ENCODE data around the gene IRF8.
A peak's percentile ranks its signal among the peaks of the same experiment; 100 is the strongest.

Gene IRF8

DNA sequence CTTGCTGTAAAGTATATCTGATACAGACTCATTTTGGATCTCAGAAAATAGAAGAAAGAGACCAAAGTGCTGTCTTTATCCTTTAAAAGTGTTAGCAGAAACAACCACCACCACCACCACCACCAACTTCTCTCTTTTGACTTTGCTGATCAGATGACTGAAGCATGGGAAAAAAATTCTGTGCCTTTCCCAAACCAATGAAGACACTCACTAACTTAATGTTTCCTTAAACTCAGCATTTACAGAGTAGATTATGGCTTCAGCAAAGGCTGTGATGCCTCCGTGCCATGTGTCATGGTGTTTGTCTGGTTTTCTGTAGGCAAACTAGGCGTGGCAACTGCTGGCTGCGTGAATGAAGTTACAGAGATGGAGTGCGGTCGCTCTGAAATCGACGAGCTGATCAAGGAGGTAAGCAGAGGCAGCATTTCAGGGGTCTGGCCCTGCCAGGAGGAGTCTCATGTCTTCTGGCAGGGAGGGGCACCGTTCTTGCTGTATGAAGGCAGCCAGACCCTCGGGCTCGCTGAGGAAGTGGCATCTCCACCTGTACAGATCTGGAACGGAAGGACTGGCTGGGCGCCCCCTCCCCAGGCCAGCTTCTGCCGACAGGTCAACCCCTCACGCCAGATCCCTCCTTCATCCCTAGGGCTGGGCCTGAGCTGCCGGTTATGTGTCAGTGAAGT is 12.4 kb downstream of the IRF8 start:
- no peaks in the 10 kb centered on the region for H3K27me3 ChIP-seq (ENCODE audit: control insufficient read depth, insufficient read depth, low read length)
- no peaks in the 10 kb centered on the region for H3K36me3 ChIP-seq (ENCODE audit: control insufficient read depth, insufficient read depth, low read length)
- no peaks in the 10 kb centered on the region for H3K9me3 ChIP-seq (ENCODE audit: control insufficient read depth, low read length)
- peaks cover 21% of the 10 kb centered on the region for H3K4me1 ChIP-seq (ENCODE audit: control insufficient read depth, insufficient read depth, low read length)
- H3K4me3 ChIP-seq (ENCODE audit: low read length): no peak overlapping the region
- no peak overlapping the region for H3K9ac ChIP-seq (ENCODE audit: low read length)

- no peak overlapping the region for H3K4me3 ChIP-seq (ENCODE audit: low read length)
- peaks cover 29% of the 10 kb centered on the region for H3K4me1 ChIP-seq (ENCODE audit: control insufficient read depth, insufficient read depth, low read length)
- H3K9ac ChIP-seq (ENCODE audit: low read length): no peak overlapping the region
- H3K27me3 ChIP-seq (ENCODE audit: control insufficient read depth, insufficient read depth, low read length): no peaks in the 10 kb centered on the region
- H3K9me3 ChIP-seq (ENCODE audit: control insufficient read depth, low read length): no peaks in the 10 kb centered on the region
- H3K36me3 ChIP-seq (ENCODE audit: control insufficient read depth, insufficient read depth, low read length): no peaks in the 10 kb centered on the region
Observed at GRCh38 chr16:85912211-85912974, 13.4 kb downstream of the IRF8 start.

DNA sequence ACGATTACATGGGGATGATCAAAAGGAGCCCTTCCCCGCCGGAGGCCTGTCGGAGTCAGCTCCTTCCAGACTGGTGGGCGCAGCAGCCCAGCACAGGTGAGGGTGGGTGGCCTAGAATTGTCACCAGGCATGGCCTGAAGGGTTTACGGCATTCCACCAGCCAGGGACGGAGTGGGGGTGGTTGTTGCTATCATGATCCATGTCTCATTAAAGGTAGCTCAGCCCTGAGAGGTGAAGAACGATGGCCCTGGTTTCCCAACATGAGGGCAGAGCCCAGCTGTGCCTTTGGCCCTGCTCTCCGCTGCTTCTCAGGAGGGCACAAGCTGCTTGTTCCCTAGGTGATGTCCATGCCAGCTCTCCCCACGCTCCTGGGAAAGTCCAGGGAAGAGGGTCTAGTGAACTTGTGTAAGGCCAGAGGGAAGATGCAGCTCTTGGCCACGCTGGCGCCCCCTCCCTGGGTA is 14.2 kb downstream of the IRF8 start:
- H3K4me3 ChIP-seq (ENCODE audit: low read length): no peak overlapping the region
- H3K9ac ChIP-seq (ENCODE audit: low read length): no peak overlapping the region
- H3K36me3 ChIP-seq (ENCODE audit: control insufficient read depth, insufficient read depth, low read length): no peaks in the 10 kb centered on the region
- H3K9me3 ChIP-seq (ENCODE audit: control insufficient read depth, low read length): no peaks in the 10 kb centered on the region
- H3K4me1 ChIP-seq (ENCODE audit: control insufficient read depth, insufficient read depth, low read length): peaks cover 29% of the 10 kb centered on the region
- no peaks in the 10 kb centered on the region for H3K27me3 ChIP-seq (ENCODE audit: control insufficient read depth, insufficient read depth, low read length)

- Histone ChIP-seq H3K36me3 (ENCODE audit: control insufficient read depth, insufficient read depth, low read length) (no peaks in the 10 kb centered on the region), H3K4me3 (ENCODE audit: low read length) (no peak overlapping the region), H3K9ac (ENCODE audit: low read length) (no peak overlapping the region), H3K9me3 (ENCODE audit: control insufficient read depth, low read length) (no peaks in the 10 kb centered on the region), H3K27me3 (ENCODE audit: control insufficient read depth, insufficient read depth, low read length) (no peaks in the 10 kb centered on the region), H3K4me1 (ENCODE audit: control insufficient read depth, insufficient read depth, low read length) (peaks cover 29% of the 10 kb centered on the region)
Observed at GRCh38 chr16:85913688-85914422, 14.9 kb downstream of the IRF8 start.

- H3K36me3 ChIP-seq (ENCODE audit: control insufficient read depth, insufficient read depth, low read length): no peaks in the 10 kb centered on the region
- H3K27me3 ChIP-seq (ENCODE audit: control insufficient read depth, insufficient read depth, low read length): no peaks in the 10 kb centered on the region
- no peak overlapping the region for H3K9ac ChIP-seq (ENCODE audit: low read length)
- H3K4me3 ChIP-seq (ENCODE audit: low read length): no peak overlapping the region
- H3K4me1 ChIP-seq (ENCODE audit: control insufficient read depth, insufficient read depth, low read length): peaks cover 29% of the 10 kb centered on the region
- no peaks in the 10 kb centered on the region for H3K9me3 ChIP-seq (ENCODE audit: control insufficient read depth, low read length)
Observed at GRCh38 chr16:85914423-85914794, 15.4 kb downstream of the IRF8 start.

DNA sequence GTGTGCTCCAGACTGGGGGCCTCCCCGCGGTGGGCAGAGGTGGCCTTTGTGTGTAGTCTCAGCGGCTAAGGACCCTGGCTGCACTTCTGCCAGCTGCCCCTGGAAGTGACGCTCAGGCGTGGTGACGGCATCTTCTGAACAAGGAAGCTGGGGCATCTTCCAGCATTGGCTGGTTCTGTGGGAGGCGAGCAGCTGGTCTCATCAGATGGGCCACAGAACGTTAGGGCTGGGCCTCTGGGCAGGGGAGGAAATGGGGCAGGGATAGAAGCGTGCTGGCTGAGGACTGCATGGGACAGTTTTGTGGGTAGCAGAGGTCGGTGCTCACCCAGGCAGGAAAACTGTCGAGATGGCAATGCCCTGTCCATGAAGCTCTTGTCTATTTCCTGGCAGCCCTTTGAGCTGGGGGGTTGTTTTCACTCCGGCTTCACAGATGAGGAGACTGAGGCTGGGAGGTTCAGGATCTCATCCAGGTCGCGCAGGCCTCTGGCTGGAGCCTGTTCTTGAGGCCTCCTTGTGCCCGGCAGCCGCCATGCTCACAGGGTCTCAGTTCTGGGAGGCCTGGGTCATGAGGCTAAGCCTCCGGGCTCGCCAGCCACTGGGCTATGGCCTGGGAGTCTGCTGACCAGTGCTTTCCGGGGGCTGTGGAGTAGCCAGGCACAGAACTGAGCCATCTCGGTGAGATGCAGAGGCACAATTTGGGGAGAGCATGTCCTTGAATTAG is 16.3 kb downstream of the IRF8 start:
- peaks cover 29% of the 10 kb centered on the region for H3K4me1 ChIP-seq (ENCODE audit: control insufficient read depth, insufficient read depth, low read length)
- H3K9ac ChIP-seq (ENCODE audit: low read length): no peak overlapping the region
- H3K4me3 ChIP-seq (ENCODE audit: low read length): no peak overlapping the region
- H3K36me3 ChIP-seq (ENCODE audit: control insufficient read depth, insufficient read depth, low read length): no peaks in the 10 kb centered on the region
- H3K27me3 ChIP-seq (ENCODE audit: control insufficient read depth, insufficient read depth, low read length): no peaks in the 10 kb centered on the region
- H3K9me3 ChIP-seq (ENCODE audit: control insufficient read depth, low read length): no peaks in the 10 kb centered on the region

DNA sequence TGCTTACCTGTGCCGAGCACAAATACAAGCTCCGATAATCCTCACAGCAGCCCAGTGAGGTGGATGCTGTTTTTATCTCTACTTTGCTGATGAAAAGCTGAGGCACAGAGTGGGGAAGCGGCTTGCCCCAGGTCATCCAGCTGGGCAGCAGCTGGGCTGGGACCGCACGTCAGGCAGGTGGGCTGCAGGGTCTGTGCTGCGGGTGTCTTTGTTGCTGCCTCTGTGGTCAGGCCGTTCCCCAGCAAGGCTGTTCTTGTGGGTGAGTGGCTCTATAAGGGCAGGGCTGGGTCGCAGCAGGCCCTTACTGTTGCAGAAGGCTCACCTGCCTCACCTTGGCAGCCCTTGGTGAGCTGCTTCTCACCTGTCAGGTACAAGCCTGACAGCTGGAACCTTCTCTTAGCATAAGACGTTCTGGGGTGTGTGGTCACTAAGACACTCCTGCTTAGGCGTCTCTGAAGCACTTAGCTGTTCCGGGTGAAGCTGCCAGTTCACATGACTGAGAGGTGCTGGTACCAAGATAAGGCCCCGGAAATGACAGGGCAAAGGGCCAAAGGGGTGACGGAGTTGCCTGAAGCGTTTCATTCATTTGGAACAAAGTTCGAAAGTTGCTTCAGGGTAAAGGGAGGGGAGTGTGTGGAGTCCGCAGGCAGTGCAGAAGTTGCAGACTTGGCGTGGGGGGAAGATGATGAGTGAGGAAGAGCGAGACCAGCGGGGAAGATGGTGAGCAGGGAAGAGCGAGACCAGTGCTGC is 17.4 kb downstream of the IRF8 start:
- Histone ChIP-seq H3K4me3 (ENCODE audit: low read length) (no peak overlapping the region), H3K4me1 (ENCODE audit: control insufficient read depth, insufficient read depth, low read length) (peaks cover 29% of the 10 kb centered on the region), H3K27me3 (ENCODE audit: control insufficient read depth, insufficient read depth, low read length) (no peaks in the 10 kb centered on the region), H3K36me3 (ENCODE audit: control insufficient read depth, insufficient read depth, low read length) (no peaks in the 10 kb centered on the region), H3K9me3 (ENCODE audit: control insufficient read depth, low read length) (no peaks in the 10 kb centered on the region), H3K9ac (ENCODE audit: low read length) (peak overlapping the region; percentile 51)

- no peak overlapping the region for H3K4me3 ChIP-seq (ENCODE audit: low read length)
- H3K9ac ChIP-seq (ENCODE audit: low read length): no peak overlapping the region
- H3K36me3 ChIP-seq (ENCODE audit: control insufficient read depth, insufficient read depth, low read length): no peaks in the 10 kb centered on the region
- H3K4me1 ChIP-seq (ENCODE audit: control insufficient read depth, insufficient read depth, low read length): peaks cover 29% of the 10 kb centered on the region
- no peaks in the 10 kb centered on the region for H3K27me3 ChIP-seq (ENCODE audit: control insufficient read depth, insufficient read depth, low read length)
- H3K9me3 ChIP-seq (ENCODE audit: control insufficient read depth, low read length): no peaks in the 10 kb centered on the region
Observed at GRCh38 chr16:85917012-85917411, 18.1 kb downstream of the IRF8 start.

DNA sequence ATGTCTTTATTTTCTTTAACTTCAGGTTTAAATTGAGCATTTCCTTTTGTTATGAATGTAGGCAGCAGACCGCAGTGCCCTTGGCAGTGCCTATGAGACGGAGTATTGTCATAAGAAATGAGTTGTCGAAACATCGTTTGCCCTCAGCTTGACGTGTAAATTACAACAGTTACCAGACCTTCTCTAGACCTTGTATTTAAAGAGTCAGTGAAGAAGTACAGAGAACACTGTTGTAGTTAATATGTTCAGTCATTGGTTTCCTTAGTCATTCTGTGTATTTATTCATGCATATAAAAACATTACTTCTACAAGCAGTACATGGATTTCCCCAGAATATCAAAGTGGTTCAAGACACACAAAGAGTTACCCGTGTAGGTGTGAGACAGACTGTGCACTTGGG is 19.0 kb downstream of the IRF8 start:
- H3K9me3 ChIP-seq (ENCODE audit: control insufficient read depth, low read length): no peaks in the 10 kb centered on the region
- H3K9ac ChIP-seq (ENCODE audit: low read length): no peak overlapping the region
- H3K27me3 ChIP-seq (ENCODE audit: control insufficient read depth, insufficient read depth, low read length): no peaks in the 10 kb centered on the region
- H3K36me3 ChIP-seq (ENCODE audit: control insufficient read depth, insufficient read depth, low read length): no peaks in the 10 kb centered on the region
- no peak overlapping the region for H3K4me3 ChIP-seq (ENCODE audit: low read length)
- H3K4me1 ChIP-seq (ENCODE audit: control insufficient read depth, insufficient read depth, low read length): peaks cover 25% of the 10 kb centered on the region

GRCh38 chr16:85918436-85918835 is 19.5 kb downstream of the IRF8 start:
- Histone ChIP-seq H3K36me3 (ENCODE audit: control insufficient read depth, insufficient read depth, low read length) (no peaks in the 10 kb centered on the region), H3K9ac (ENCODE audit: low read length) (no peak overlapping the region), H3K4me1 (ENCODE audit: control insufficient read depth, insufficient read depth, low read length) (peaks cover 22% of the 10 kb centered on the region), H3K9me3 (ENCODE audit: control insufficient read depth, low read length) (no peaks in the 10 kb centered on the region), H3K4me3 (ENCODE audit: low read length) (no peak overlapping the region), H3K27me3 (ENCODE audit: control insufficient read depth, insufficient read depth, low read length) (no peaks in the 10 kb centered on the region)
